A673 (cell line): ENCODE results near the gene HCAR1. TPM values are rescaled to one million over a fixed set of nuclear protein-coding genes. Genes with fewer than 3 reads are reported as not detected.

Experiments used
- Bru-seq: library from RNA; stranded (reverse); fragments of 400-500 nt; gene quantifications from one replicate; lab custom pipeline; 2021; lab: Mats Ljungman, UMichigan
- BruChase-seq, 2 experiments: library from RNA; stranded (reverse); fragments of 400-500 nt; gene quantifications; one replicate each; lab custom pipeline; 2021; lab: Mats Ljungman, UMichigan
- BruUV-seq: library from RNA; stranded (reverse); fragments of 400-500 nt; replicated peaks from 2 replicates; lab custom pipeline; 2021; lab: Mats Ljungman, UMichigan
- CTCF ChIA-PET: fragments of 300-600 bp; sonication (Branson Sonifier 250); formaldehyde crosslinking; loops from one replicate; lab custom pipeline; 2022; ENCODE audit warnings: antibody characterized with exemption; lab: Charles Lee
- POLR2A ChIA-PET: fragments of 300-600 bp; sonication (Branson Sonifier 250); formaldehyde crosslinking; loops from one replicate; lab custom pipeline; 2022; ENCODE audit warnings: antibody characterized with exemption; ENCODE audit not compliant: low non-redundant PET; lab: Charles Lee
- DNase-seq: peaks from one replicate; pipeline ENCODE4 v3.0.0-alpha.2; 2015; ENCODE audit warnings: low spot score
- H3K27ac ChIP-seq: fragments of 200-600 bp; sonication (generic); 2 replicates; pipeline ENCODE4 v1.5.1; 2016; ENCODE audit warnings: mixed run types, low read depth, mild to moderate bottlenecking, mixed read lengths, antibody characterized with exemption, low read length; ENCODE audit not compliant: poor library complexity, severe bottlenecking
- H3K27me3 ChIP-seq: fragments of 200-600 bp; sonication (generic); replicated peaks from 2 replicates; pipeline ENCODE4 v1.6.1; 2017; ENCODE audit warnings: mixed run types, low read depth, mild to moderate bottlenecking, mixed read lengths, antibody characterized with exemption, low read length; ENCODE audit not compliant: insufficient read depth, poor library complexity
- H3K36me3 ChIP-seq: fragments of 200-600 bp; sonication (generic); 2 replicates; pipeline ENCODE4 v1.6.1; 2016; ENCODE audit warnings: mixed run types, mild to moderate bottlenecking, mixed read lengths, antibody characterized with exemption, low read length; ENCODE audit not compliant: insufficient read depth, poor library complexity, severe bottlenecking
- H3K4me1 ChIP-seq: fragments of 200-600 bp; sonication (generic); 2 replicates; pipeline ENCODE4 v1.6.1; 2017; ENCODE audit warnings: mixed run types, mild to moderate bottlenecking, mixed read lengths, antibody characterized with exemption, low read length; ENCODE audit not compliant: insufficient read depth, poor library complexity, severe bottlenecking
- H3K4me3 ChIP-seq: fragments of 200-600 bp; sonication (generic); 2 replicates; pipeline ENCODE4 v1.5.1; 2016; ENCODE audit warnings: low read depth, mixed run types, mild to moderate bottlenecking, mixed read lengths, low read length; ENCODE audit not compliant: poor library complexity, severe bottlenecking
- H3K9me3 ChIP-seq: fragments of 200-600 bp; sonication (generic); 2 replicates; pipeline ENCODE4 v1.6.1; 2016; ENCODE audit warnings: mixed run types, low read depth, mild to moderate bottlenecking, mixed read lengths, antibody characterized with exemption, low read length; ENCODE audit not compliant: poor library complexity, severe bottlenecking
- CTCF ChIP-seq: fragments of 300-800, 200-600 bp; sonication (generic); conservative IDR thresholded peaks from 2 replicates; pipeline ENCODE4 v1.5.1; 2017; ENCODE audit warnings: low read depth, mild to moderate bottlenecking, antibody characterized with exemption, low read length, moderate library complexity, mixed read lengths
- EZH2 ChIP-seq: fragments of 200-600 bp; sonication (generic); IDR thresholded peaks from 2 replicates; pipeline ENCODE4 v1.6.1; 2017; ENCODE audit warnings: borderline replicate concordance, low read depth, mild to moderate bottlenecking, mixed read lengths, antibody characterized with exemption, low read length; ENCODE audit not compliant: poor library complexity, severe bottlenecking
- intact Hi-C: fragments of 100-400 bp; cut with micrococcal nuclease; formaldehyde crosslinking; loops from one replicate; pipeline ENCODE4 v1.10.0; 2022; ENCODE audit not compliant: unreplicated experiment
- long read RNA-seq: library from polyadenylated mRNA; stranded (forward); transcript quantifications from one replicate; pipeline ENCODE4 v2.0.0, GENCODE V29; 2022
- total RNA-seq: library from RNA; stranded (reverse); gene quantifications from 2 replicates; pipeline ENCODE4 v1.2.3, GENCODE V29; 2021

Gene HCAR1
- total RNA-seq, result 1.9 and 2.0 TPM in 2 replicates
- Bru-seq, nascent RNA, result percentile 46 among the genes with signal in this experiment
- BruChase-seq, experiment 1, labeled RNA remaining after a 2-hour chase, result percentile 57 among the genes with signal in this experiment
- percentile 66 among the genes with signal in this experiment for BruChase-seq, experiment 2, labeled RNA remaining after a 6-hour chase
- long read RNA-seq, partial matches to known transcripts, result 0 of 1 reads
- long read RNA-seq, other reads (novel, unspliced or antisense), result 1 of 1 reads

GRCh38 chr12:122730215-122731014, at the start of gene HCAR1:
HCAR1 (minus strand) TSS chr12:122730844; CDS start chr12:122730339, 505 bp downstream.
- peaks cover 15% of the 10 kb centered on the region for H3K4me1 ChIP-seq
- H3K9me3 ChIP-seq, result no peaks in the 10 kb centered on the region
- no peaks in the 10 kb centered on the region for H3K36me3 ChIP-seq
- H3K27ac ChIP-seq, result no peak within 1 kb of the TSS
- POLR2A ChIA-PET, result no interaction called here
- BruUV-seq, result no TSS peak
- no peak for TF ChIP-seq CTCF
- TF ChIP-seq EZH2, result no peak
- CTCF ChIA-PET, result no interaction called here
- H3K27me3 ChIP-seq, result no peaks in the 10 kb centered on the region
- H3K4me3 ChIP-seq, result peak within 1 kb of the TSS; percentile 47
- DNase-seq, result peak; percentile 48
- intact Hi-C loops, result no loop called here

GRCh38 chr12:122757568-122757967, 26.9 kb upstream of the HCAR1 start:
- CTCF ChIA-PET, result interaction anchor here (1.0 kb wide), 1 partner anchor 119 kb away, joined by 4 read pairs; no protein-coding TSS in a partner anchor
- POLR2A ChIA-PET, result no interaction called here
- TF ChIP-seq CTCF (no peak), EZH2 (no peak)
- Histone ChIP-seq H3K9me3 (no peaks in the 10 kb centered on the region), H3K27ac (no peak overlapping the region), H3K4me3 (no peak overlapping the region), H3K27me3 (no peaks in the 10 kb centered on the region), H3K36me3 (peaks cover 77% of the 10 kb centered on the region), H3K4me1 (peaks cover 6% of the 10 kb centered on the region)
- BruUV-seq, result no TSS peak
- intact Hi-C loops, result no loop called here
- DNase-seq, result no peak

- H3K4me3 ChIP-seq, result no peak overlapping the region
- no peaks in the 10 kb centered on the region for H3K27me3 ChIP-seq
- no peak overlapping the region for H3K27ac ChIP-seq
- intact Hi-C loops, result loop anchor here (5.0 kb wide), 2 partner anchors 117 to 227 kb away; partner anchors contain the start of genes KNTC1 and RSRC2
- H3K9me3 ChIP-seq, result no peaks in the 10 kb centered on the region
- BruUV-seq, result no TSS peak
- peaks cover 58% of the 10 kb centered on the region for H3K36me3 ChIP-seq
- no peak for DNase-seq
- H3K4me1 ChIP-seq, result peaks cover 15% of the 10 kb centered on the region
- ChIA-PET CTCF (no interaction called here), POLR2A (no interaction called here)
- TF ChIP-seq EZH2, result no peak
- TF ChIP-seq CTCF, result no peak
These were observed 24.1 kb upstream of the HCAR1 start for GRCh38 chr12:122754790-122755189.
